Jurkat, Clone E6-1 (cell line): Measurements from ENCODE around the gene NCK2.

Experiments
- DNase-seq: peaks from one replicate; pipeline ENCODE4 v3.0.0-alpha.2; 2011; ENCODE audit warnings: low read depth, low spot score
- H3K4me3 ChIP-seq: 2 replicates; pipeline ENCODE4 v1.5.1; 2011; ENCODE audit warnings: mild to moderate bottlenecking, low read length, control low read depth, moderate library complexity

NCK2 gene

GRCh38 chr2:105784589-105784988 is 39.9 kb downstream of the NCK2 start:
- no peak for DNase-seq
- no peak overlapping the region for H3K4me3 ChIP-seq

- H3K4me3 ChIP-seq: no peak overlapping the region
- DNase-seq: no peak
Measured at GRCh38 chr2:105785095-105785847, 40.6 kb downstream of the NCK2 start.

GRCh38 chr2:105786231-105787230 is 41.8 kb downstream of the NCK2 start:
- no peak overlapping the region for H3K4me3 ChIP-seq
- no peak for DNase-seq

- H3K4me3 ChIP-seq: no peak overlapping the region
- DNase-seq: no peak
Measured at GRCh38 chr2:105787376-105788318, 42.9 kb downstream of the NCK2 start.

- H3K4me3 ChIP-seq: no peak overlapping the region
- no peak for DNase-seq
Measured at GRCh38 chr2:105788670-105789290, 44.1 kb downstream of the NCK2 start.

- H3K4me3 ChIP-seq: no peak overlapping the region; the same call in 1 of the 2 replicates
Measured at GRCh38 chr2:105789745-105790460, 45.2 kb downstream of the NCK2 start.

GRCh38 chr2:105790461-105791149 is 45.9 kb downstream of the NCK2 start:
- DNase-seq: no peak
- H3K4me3 ChIP-seq: no peak overlapping the region

More at GRCh38 chr2:105789745-105790460, 45.2 kb downstream of the NCK2 start:
- DNase-seq: peak; percentile 60

- H3K4me3 ChIP-seq: no peak overlapping the region
- no peak for DNase-seq
Measured at GRCh38 chr2:105791229-105791628, 46.5 kb downstream of the NCK2 start.

GRCh38 chr2:105792561-105792960 is 47.8 kb downstream of the NCK2 start:
- H3K4me3 ChIP-seq: no peak overlapping the region
- DNase-seq: no peak

- no peak overlapping the region for H3K4me3 ChIP-seq
- DNase-seq: no peak
Measured at GRCh38 chr2:105793196-105793975, 48.7 kb downstream of the NCK2 start.

GRCh38 chr2:105794926-105795574 is 50.3 kb downstream of the NCK2 start:
- no peak for DNase-seq
- peak overlapping the region; percentile 41 for H3K4me3 ChIP-seq

- peak; percentile 45 for DNase-seq
- peak overlapping the region; percentile 41 for H3K4me3 ChIP-seq
Measured at GRCh38 chr2:105795575-105795934, 50.8 kb downstream of the NCK2 start.

- H3K4me3 ChIP-seq: peak overlapping the region; percentile 41
- peak; percentile 88 for DNase-seq
Measured at GRCh38 chr2:105796131-105796638, 51.5 kb downstream of the NCK2 start.

- no peak for DNase-seq
- peak overlapping the region; percentile 31 for H3K4me3 ChIP-seq
Measured at GRCh38 chr2:105796791-105797190, 52.1 kb downstream of the NCK2 start.

- DNase-seq: peak; percentile 80
- H3K4me3 ChIP-seq: peak overlapping the region; percentile 31
Measured at GRCh38 chr2:105797298-105797819, 52.6 kb downstream of the NCK2 start.

GRCh38 chr2:105798595-105798994 is 53.9 kb downstream of the NCK2 start:
- H3K4me3 ChIP-seq: peak overlapping the region; percentile 21
- DNase-seq: peak; percentile 81
